Endodermal cell (in vitro differentiated cells): ENCODE measurements around the gene VAV1. TPM values are rescaled to one million over a fixed set of nuclear protein-coding genes. Genes with fewer than 3 reads are reported as not detected.

Experiments used
- DNase-seq: peaks from one replicate; pipeline ENCODE4 v3.0.0-alpha.2; 2017
- H3K27ac ChIP-seq: 2 replicates; pipeline ENCODE4 v1.5.1; 2013; ENCODE audit warnings: mild to moderate bottlenecking, low read depth, low read length, moderate library complexity
- H3K27me3 ChIP-seq: 2 replicates; pipeline ENCODE4 v1.6.1; 2013; ENCODE audit warnings: mild to moderate bottlenecking, low read length, moderate library complexity; ENCODE audit not compliant: insufficient read depth, control insufficient read depth, poor library complexity, severe bottlenecking
- H3K36me3 ChIP-seq: 2 replicates; pipeline ENCODE4 v1.7.0; 2013; ENCODE audit warnings: mild to moderate bottlenecking, low read length, moderate library complexity; ENCODE audit not compliant: control insufficient read depth, insufficient read depth
- H3K4me1 ChIP-seq: one replicate; pipeline ENCODE4 v1.7.0; 2013; ENCODE audit warnings: low read length; ENCODE audit not compliant: control insufficient read depth, insufficient read depth
- H3K4me3 ChIP-seq: 2 replicates; pipeline ENCODE4 v1.5.1; 2013; ENCODE audit warnings: mild to moderate bottlenecking, low read length, moderate library complexity
- H3K9ac ChIP-seq: 2 replicates; pipeline ENCODE4 v1.6.1; 2013; ENCODE audit warnings: mild to moderate bottlenecking, low read length, moderate library complexity; ENCODE audit not compliant: poor library complexity, severe bottlenecking; ENCODE audit errors: extremely low read depth
- H3K9me3 ChIP-seq: 2 replicates; pipeline ENCODE4 v1.6.1; 2013; ENCODE audit warnings: mild to moderate bottlenecking, low read length, moderate library complexity; ENCODE audit not compliant: control insufficient read depth
- H3K27ac Mint-ChIP-seq: 2 replicates; pipeline ENCODE4 v1.8.0; 2020; ENCODE audit warnings: mixed read lengths
- H3K27me3 Mint-ChIP-seq: 2 replicates; pipeline ENCODE4 v1.8.0; 2021; ENCODE audit warnings: mild to moderate bottlenecking, mixed read lengths; ENCODE audit not compliant: insufficient read depth
- H3K36me3 Mint-ChIP-seq: 2 replicates; pipeline ENCODE4 v1.8.0; 2020; ENCODE audit warnings: low read depth, mixed read lengths
- H3K4me1 Mint-ChIP-seq: 2 replicates; pipeline ENCODE4 v1.8.0; 2020; ENCODE audit warnings: mixed read lengths
- H3K4me3 Mint-ChIP-seq: 2 replicates; pipeline ENCODE4 v1.8.0; 2020; ENCODE audit warnings: mild to moderate bottlenecking, moderate library complexity, mixed read lengths
- H3K9me3 Mint-ChIP-seq: 2 replicates; pipeline ENCODE4 v1.8.0; 2020; ENCODE audit warnings: mild to moderate bottlenecking, mixed read lengths
- CTCF ChIP-seq: fragments of 200-600 bp; sonication (generic); conservative IDR thresholded peaks from 2 replicates; pipeline ENCODE4 v1.5.0; 2021; ENCODE audit warnings: antibody characterized with exemption, mild to moderate bottlenecking
- WGBS, 2 experiments: methylation state at CpG; one replicate each; pipeline versions ENCODE4 v1.1.5 to v1.1.7; 2013; ENCODE audit warnings: missing lambda C conversion rate in 2 of 2, mixed read lengths in 1 of 2; ENCODE audit not compliant: insufficient coverage in 1 of 2, insufficient read length in 1 of 2; 5-methylcytosine and 5-hydroxymethylcytosine counted together
- total RNA-seq, 2 donors: library from RNA; stranded (reverse); fragmentation: NEBNext Ultra II Directional in 1 of 2; extraction: Animal tissue kit (Norgen Biotek cat#: 25700) in 1 of 2; gene quantifications; 2 replicates in 1 of 2; 3 replicates in 1 of 2; pipeline ENCODE4 v1.2.1, GENCODE V29; 2021

VAV1 gene
- total RNA-seq, 2 donors from 2014 or later: not detected

- Mint-ChIP-seq H3K4me1 (no peaks in the 10 kb centered on the region), H3K9me3 (peaks cover 52% of the 10 kb centered on the region)
These were observed 49.3 kb downstream of the VAV1 start for GRCh38 chr19:6821639-6822310.

DNA sequence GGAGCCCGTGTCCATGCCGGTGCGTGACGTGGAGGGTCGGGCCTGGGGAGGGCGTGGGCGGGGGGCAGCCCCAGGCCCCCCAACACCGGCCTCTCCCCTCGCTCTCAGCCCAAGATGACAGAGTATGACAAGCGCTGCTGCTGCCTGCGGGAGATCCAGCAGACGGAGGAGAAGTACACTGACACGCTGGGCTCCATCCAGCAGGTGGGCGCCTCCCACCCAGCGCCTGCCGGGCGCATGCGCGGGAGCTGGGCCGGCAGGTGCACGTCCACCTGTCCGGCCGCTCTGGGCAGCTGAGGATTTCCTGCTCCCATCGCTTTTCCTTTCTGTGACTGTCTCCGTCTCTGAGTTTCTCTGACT is 49.8 kb downstream of the VAV1 start:
- Mint-ChIP-seq H3K36me3 (no peaks in the 10 kb centered on the region), H3K9me3 (peaks cover 51% of the 10 kb centered on the region)
- WGBS, 2 experiments: 92 to 94% methylated on average over 13 to 23 of the region's 25 CpGs

More at GRCh38 chr19:6821639-6822310, 49.3 kb downstream of the VAV1 start:
- DNase-seq: no peak
- Histone ChIP-seq H3K4me1 (no peaks in the 10 kb centered on the region), H3K27ac (no peak overlapping the region), H3K36me3 (no peaks in the 10 kb centered on the region), H3K27me3 (no peaks in the 10 kb centered on the region), H3K4me3 (no peak overlapping the region), H3K9ac (no peak overlapping the region), H3K9me3 (peaks cover 42% of the 10 kb centered on the region)
- H3K36me3 Mint-ChIP-seq: no peaks in the 10 kb centered on the region
- peaks cover 7% of the 10 kb centered on the region for H3K27me3 Mint-ChIP-seq
- H3K27ac Mint-ChIP-seq: no peak overlapping the region
- TF ChIP-seq CTCF: no peak
- H3K4me3 Mint-ChIP-seq: no peak overlapping the region
- WGBS, 2 experiments: 86 to 98% methylated on average over 7 to 17 of the region's 17 CpGs

DNA sequence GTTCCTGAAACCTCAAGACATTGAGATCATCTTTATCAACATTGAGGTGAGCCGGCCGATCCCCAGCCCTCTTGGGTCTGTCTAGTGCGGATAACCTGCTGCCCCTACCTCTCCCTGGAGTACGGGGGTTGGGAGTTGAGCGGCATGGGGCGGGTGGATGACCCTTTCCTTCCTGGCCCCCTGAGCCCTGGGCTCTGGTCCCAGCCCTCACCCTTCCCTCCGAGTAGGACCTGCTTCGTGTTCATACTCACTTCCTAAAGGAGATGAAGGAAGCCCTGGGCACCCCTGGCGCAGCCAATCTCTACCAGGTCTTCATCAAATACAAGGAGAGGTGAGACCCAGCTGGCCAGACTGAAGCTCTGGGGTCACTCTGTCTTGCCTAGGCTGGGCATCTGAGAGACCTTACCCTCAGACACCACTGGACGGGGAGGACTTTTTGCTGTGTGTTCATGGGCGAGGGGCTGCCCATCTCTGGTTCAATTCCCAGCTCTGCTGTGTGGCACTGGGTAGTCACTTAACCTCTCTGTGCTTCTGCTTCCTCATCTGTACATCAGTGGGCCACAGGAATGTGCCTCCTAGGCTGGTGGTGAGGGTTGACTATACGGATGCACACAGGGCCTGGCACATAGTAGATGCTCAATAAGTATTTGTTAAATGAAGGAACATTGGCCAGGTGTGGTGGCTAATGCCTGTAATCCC is 52.7 kb downstream of the VAV1 start:
- Histone ChIP-seq H3K4me1 (no peaks in the 10 kb centered on the region), H3K36me3 (no peaks in the 10 kb centered on the region), H3K27ac (no peak overlapping the region), H3K9me3 (peaks cover 42% of the 10 kb centered on the region), H3K27me3 (no peaks in the 10 kb centered on the region), H3K9ac (no peak overlapping the region), H3K4me3 (no peak overlapping the region)
- Mint-ChIP-seq H3K4me3 (no peak overlapping the region), H3K4me1 (no peaks in the 10 kb centered on the region), H3K9me3 (peaks cover 46% of the 10 kb centered on the region), H3K36me3 (no peaks in the 10 kb centered on the region), H3K27ac (no peak overlapping the region), H3K27me3 (peaks cover 4% of the 10 kb centered on the region)
- 87 to 90% methylated on average over 9 to 12 of the region's 12 CpGs for WGBS, 2 experiments
- DNase-seq: no peak
- no peak for TF ChIP-seq CTCF

More for the DNA sequence above, 49.8 kb downstream of the VAV1 start:
- no peaks in the 10 kb centered on the region for H3K36me3 ChIP-seq
- Mint-ChIP-seq H3K27me3 (peaks cover 7% of the 10 kb centered on the region), H3K4me3 (no peak overlapping the region), H3K27ac (no peak overlapping the region), H3K4me1 (no peaks in the 10 kb centered on the region)
- H3K27ac ChIP-seq: no peak overlapping the region
- H3K9me3 ChIP-seq: peaks cover 37% of the 10 kb centered on the region
- TF ChIP-seq CTCF: no peak
- H3K4me3 ChIP-seq: no peak overlapping the region
- no peak for DNase-seq
- no peaks in the 10 kb centered on the region for H3K4me1 ChIP-seq
- H3K9ac ChIP-seq: no peak overlapping the region
- H3K27me3 ChIP-seq: no peaks in the 10 kb centered on the region
